NCI-H1694 treated with DMSO at 0.1 percent for 48 hours (cell line): Measurements from ENCODE around the gene ADAMTS7.
A peak's percentile ranks its signal among the peaks of the same experiment; 100 is the strongest.

Experiments
- DNase-seq: peaks from one replicate; lab custom pipeline; 2025; lab: John Stamatoyannopoulos, UW

The ADAMTS7 gene

DNA sequence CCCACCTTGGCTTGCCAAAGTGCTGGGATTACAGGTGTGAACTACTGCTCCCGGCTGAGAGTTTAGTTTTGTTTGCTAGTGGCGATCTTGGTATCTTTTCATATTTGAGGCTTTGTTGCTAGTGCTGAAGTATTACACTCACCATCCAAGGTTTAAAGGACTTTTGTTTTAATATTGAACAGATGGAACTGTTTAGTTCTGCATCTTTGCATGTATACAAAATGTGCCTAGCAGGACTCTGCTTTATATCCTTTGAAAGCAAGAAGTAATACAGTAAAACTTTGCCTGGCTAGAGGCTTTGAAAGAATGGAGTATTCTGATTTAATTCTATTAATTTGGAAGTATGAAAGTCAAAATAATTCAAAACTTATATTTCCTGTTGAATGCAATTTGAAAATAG lies 92.4 kb downstream of the ADAMTS7 start:
- no peak for DNase-seq

DNA sequence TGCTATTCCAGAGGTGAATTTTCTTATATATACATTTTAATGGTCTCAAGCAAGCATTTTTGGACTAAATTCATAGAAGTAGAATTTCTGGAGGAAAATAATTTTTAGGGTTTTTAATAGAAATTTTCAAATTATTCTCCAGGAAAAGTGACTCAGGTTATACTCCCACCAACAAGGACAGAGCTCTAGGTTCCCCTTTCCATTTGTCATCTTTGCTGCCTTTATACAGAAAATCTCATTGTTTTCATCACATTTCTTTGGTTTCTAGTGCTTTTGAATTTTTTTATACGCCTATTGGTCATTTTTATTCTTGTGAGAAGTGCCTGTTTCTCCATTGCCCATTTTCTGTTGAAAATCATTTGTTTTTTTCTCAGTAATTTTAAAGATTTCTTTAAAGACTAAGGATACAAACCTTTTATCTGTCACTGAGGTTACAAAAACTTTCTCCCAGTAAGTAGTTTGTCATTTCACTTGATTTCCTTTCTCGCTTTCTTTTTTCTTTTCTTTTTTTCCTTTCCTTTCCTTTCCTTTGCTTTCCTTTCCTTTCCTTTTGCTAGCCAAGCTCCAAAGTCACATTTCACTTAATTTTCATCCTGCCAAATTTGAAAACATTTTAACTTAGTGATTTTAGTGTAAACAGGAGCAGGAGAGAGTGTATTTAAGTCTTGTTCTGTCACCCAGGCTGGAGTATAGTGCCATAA lies 93.2 kb downstream of the ADAMTS7 start:
- DNase-seq = no peak

- no peak for DNase-seq
Observed at GRCh38 chr15:78716651-78717050, 94.6 kb downstream of the ADAMTS7 start.

- DNase-seq = no peak
Observed at GRCh38 chr15:78715930-78716329, 95.3 kb downstream of the ADAMTS7 start.

DNA sequence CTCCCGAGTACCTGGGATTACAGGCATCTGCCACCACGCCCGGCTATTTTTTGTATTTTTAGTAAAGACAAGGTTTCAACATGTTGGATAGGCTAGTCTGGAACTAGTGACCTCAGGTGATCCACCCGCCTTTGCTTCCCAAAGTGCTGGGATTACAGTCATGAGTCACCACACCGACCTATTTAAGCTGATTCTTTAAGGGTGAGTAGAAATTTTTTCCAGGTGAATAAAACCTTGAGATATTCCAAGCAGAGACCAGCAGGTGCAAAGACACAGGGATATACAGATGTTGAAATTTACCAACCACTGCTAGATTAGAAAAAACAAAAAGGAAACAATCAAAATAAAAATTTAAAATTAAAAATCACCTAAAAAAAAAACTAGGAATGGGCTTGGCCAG lies 95.8 kb downstream of the ADAMTS7 start:
- no peak for DNase-seq

- peak; percentile 30 for DNase-seq
Observed at GRCh38 chr15:78714890-78715289, 96.4 kb downstream of the ADAMTS7 start.

DNA sequence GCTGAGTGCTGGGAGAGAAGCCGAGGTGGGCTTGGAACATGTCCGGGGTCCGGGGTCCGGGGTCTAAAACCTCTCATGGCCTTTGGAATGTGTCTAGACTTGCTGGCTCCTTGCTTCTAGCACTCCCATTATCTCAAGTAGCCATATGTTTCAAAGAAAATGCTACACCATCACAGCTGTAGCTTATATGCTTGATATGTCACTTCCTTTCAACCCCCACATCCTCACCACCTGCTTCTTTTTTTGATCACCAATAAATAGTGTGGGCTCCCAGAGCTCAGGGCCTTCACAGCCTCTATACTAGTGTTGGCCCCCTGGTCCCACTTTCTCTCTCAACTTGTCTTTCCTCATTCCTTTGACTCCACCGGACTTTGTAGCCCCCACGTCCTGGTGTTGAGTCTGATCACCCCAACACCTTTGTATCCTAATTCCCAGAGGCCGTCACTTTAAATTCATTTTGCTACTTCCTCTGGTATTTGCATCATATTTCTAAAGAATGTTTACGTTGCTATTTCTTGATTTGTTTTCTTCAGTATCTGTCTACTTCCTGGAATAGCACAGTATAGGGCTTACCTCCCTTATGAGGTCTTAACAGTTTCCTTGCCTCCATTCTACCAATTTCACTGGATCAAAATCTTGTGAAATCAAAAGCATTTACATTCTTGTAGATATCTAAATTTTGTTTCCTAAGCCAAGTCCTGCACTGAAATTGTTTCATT lies 98.3 kb downstream of the ADAMTS7 start:
- DNase-seq = peak; percentile 10

- DNase-seq = no peak
Observed at GRCh38 chr15:78711638-78712037, 99.6 kb downstream of the ADAMTS7 start.

GRCh38 chr15:78709263-78709882 lies 101.9 kb downstream of the ADAMTS7 start:
- DNase-seq = peak; percentile 51
